ENCODE results near the gene GALNT6. TPM values are rescaled to one million over a fixed set of nuclear protein-coding genes. Genes with fewer than 3 reads are reported as not detected.
A peak's percentile ranks its signal among the peaks of the same experiment; 100 is the strongest.

Gene GALNT6
- total RNA-seq, 1 donor from 2014 or later = not detected

DNA sequence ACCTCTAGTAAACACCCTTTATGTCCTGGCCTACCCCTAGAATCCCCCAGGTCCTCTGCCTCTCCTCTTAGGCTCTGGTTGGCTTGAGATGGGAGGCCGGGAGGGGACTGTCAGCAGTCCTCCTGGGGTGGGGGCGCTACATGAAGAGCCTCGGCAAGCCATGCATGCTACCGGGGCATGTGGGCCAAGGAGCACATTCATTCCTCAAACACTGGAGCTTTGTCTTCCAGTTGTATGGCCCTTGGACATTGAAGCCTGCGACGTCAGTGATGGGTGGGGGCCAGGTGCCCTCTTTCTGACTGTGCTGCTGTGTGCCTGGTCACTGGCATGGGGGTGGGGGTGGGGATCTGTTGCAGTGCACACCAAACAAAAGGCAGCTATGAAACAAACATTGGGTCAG is 28.9 kb downstream of the GALNT6 start:
- Histone ChIP-seq H3K4me1 (peaks cover 7% of the 10 kb centered on the region), H3K4me2 (no peak overlapping the region), H3K9me3 (ENCODE audit: low read depth) (no peaks in the 10 kb centered on the region), H4K20me1 (ENCODE audit: low read depth) (no peaks in the 10 kb centered on the region), H3K36me3 (no peaks in the 10 kb centered on the region), H3K79me2 (ENCODE audit: low read depth) (no peaks in the 10 kb centered on the region), H3F3A (ENCODE audit: low read depth) (peaks cover 1% of the 10 kb centered on the region), H3K27ac (no peak overlapping the region), H3K9ac (no peak overlapping the region), H2AFZ (replicated peaks) (no peak overlapping the region), H3K4me3 (no peak overlapping the region), H3K27me3 (no peaks in the 10 kb centered on the region)
- no peak overlapping the region for H3K4me3 Mint-ChIP-seq
- H3K9me3 Mint-ChIP-seq = no peaks in the 10 kb centered on the region
- no peaks in the 10 kb centered on the region for H3K36me3 Mint-ChIP-seq
- TF ChIP-seq EZH2 (IDR thresholded peaks at IDR 0.05) = no peak
- TF ChIP-seq, protein P1, sequence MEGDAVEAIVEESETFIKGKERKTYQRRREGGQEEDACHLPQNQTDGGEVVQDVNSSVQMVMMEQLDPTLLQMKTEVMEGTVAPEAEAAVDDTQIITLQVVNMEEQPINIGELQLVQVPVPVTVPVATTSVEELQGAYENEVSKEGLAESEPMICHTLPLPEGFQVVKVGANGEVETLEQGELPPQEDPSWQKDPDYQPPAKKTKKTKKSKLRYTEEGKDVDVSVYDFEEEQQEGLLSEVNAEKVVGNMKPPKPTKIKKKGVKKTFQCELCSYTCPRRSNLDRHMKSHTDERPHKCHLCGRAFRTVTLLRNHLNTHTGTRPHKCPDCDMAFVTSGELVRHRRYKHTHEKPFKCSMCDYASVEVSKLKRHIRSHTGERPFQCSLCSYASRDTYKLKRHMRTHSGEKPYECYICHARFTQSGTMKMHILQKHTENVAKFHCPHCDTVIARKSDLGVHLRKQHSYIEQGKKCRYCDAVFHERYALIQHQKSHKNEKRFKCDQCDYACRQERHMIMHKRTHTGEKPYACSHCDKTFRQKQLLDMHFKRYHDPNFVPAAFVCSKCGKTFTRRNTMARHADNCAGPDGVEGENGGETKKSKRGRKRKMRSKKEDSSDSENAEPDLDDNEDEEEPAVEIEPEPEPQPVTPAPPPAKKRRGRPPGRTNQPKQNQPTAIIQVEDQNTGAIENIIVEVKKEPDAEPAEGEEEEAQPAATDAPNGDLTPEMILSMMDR (IDR thresholded peaks at IDR 0.05) = no peak
- no peak overlapping the region for H3K27ac Mint-ChIP-seq
- H3K27me3 Mint-ChIP-seq (ENCODE audit: insufficient read depth, low read depth) = peaks cover 6% of the 10 kb centered on the region
- no peaks in the 10 kb centered on the region for H3K4me1 Mint-ChIP-seq
- no peak for DNase-seq (ENCODE audit: low spot score)

DNA sequence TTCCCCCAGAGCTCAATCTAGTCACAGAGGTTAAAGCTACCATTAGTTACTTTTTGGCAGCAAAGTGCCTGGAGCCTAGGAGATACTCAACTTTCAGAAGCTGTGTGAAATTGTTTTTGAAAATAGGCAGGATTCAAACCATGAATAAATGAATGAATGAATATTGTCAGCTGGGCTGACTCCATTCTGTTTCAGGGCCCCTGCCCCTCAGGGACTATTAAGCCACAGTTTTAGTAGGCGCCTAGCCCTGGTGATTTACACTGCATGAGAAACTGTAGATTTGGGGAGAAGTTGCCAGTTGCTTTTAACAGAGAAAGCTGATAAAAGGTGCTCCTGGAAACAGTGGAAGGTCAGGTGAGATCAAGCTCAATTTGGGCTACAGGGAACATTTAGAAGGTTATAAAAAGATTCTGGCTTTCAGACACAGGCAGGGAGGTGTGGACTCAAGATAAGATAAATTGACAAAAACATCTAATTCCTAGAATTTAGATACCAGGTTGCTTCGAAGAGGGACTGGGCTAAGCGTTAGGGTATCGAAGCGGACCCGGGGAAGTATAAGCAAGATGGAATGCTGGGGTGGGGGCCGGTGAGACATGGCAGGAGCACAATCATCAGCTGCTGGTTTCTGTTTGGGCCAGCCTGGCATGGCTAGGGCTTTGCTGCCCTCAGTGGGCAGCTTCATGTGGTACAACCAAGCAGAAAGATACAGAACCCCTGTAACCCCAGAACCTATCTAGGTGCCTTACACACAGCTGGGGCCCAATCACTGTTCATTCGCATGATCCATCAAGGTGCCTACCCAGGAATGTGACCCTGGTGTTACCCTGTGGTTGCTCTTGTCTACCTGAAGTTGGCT is 29.8 kb downstream of the GALNT6 start:
- Mint-ChIP-seq H3K9me3 (no peaks in the 10 kb centered on the region), H3K27me3 (ENCODE audit: insufficient read depth, low read depth) (peaks cover 6% of the 10 kb centered on the region), H3K27ac (no peak overlapping the region)

DNA sequence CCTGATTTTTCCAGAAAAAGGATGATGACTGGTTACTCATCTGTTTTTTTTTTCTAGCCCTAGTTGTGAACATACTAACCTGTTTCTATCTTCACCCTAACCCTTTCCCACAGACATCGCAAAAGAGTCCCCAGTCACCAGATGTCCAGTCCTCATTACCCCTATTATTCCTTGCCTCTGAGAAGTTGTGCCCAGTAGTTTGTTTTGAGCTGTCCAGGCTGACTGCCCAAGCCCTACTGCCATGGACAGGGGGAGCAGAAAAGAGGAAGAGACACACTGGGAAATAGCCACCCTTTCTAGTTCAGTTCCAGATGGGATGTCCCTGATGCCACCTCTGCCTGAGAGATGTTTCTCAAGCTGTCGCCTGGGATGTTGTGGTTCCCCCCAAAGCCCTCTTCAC is 30.9 kb downstream of the GALNT6 start:
- H3K36me3 Mint-ChIP-seq = no peaks in the 10 kb centered on the region
- TF ChIP-seq EZH2 (IDR thresholded peaks at IDR 0.05) = no peak
- no peak for TF ChIP-seq EZH2phosphoT487 (IDR thresholded peaks at IDR 0.05)
- TF ChIP-seq, protein P1 (IDR thresholded peaks at IDR 0.05) = no peak
- Histone ChIP-seq H3K27me3 (no peaks in the 10 kb centered on the region), H4K20me1 (ENCODE audit: low read depth) (no peaks in the 10 kb centered on the region), H3K4me2 (no peak overlapping the region), H3K9ac (no peak overlapping the region), H3K36me3 (no peaks in the 10 kb centered on the region), H3K4me3 (no peak overlapping the region), H2AFZ (replicated peaks) (no peak overlapping the region), H3F3A (ENCODE audit: low read depth) (no peaks in the 10 kb centered on the region), H3K9me3 (ENCODE audit: low read depth) (no peaks in the 10 kb centered on the region), H3K4me1 (no peaks in the 10 kb centered on the region), H3K27ac (no peak overlapping the region), H3K79me2 (ENCODE audit: low read depth) (no peaks in the 10 kb centered on the region)
- no peaks in the 10 kb centered on the region for H3K9me3 Mint-ChIP-seq
- H3K4me1 Mint-ChIP-seq = no peaks in the 10 kb centered on the region
- no peak overlapping the region for H3K4me3 Mint-ChIP-seq
- no peak for DNase-seq (ENCODE audit: low spot score)
- no peak overlapping the region for H3K27ac Mint-ChIP-seq
- peaks cover 6% of the 10 kb centered on the region for H3K27me3 Mint-ChIP-seq (ENCODE audit: insufficient read depth, low read depth)

More for the DNA sequence above, 29.8 kb downstream of the GALNT6 start:
- no peaks in the 10 kb centered on the region for H3K79me2 ChIP-seq (ENCODE audit: low read depth)
- H3K4me2 ChIP-seq = no peak overlapping the region
- H3K4me1 ChIP-seq = peaks cover 3% of the 10 kb centered on the region
- no peaks in the 10 kb centered on the region for H3F3A ChIP-seq (ENCODE audit: low read depth)
- DNase-seq (ENCODE audit: low spot score) = no peak
- Mint-ChIP-seq H3K4me3 (no peak overlapping the region), H3K4me1 (no peaks in the 10 kb centered on the region), H3K36me3 (no peaks in the 10 kb centered on the region)
- no peaks in the 10 kb centered on the region for H4K20me1 ChIP-seq (ENCODE audit: low read depth)
- H3K27ac ChIP-seq = no peak overlapping the region
- no peak overlapping the region for H2AFZ ChIP-seq (replicated peaks)
- no peaks in the 10 kb centered on the region for H3K9me3 ChIP-seq (ENCODE audit: low read depth)
- no peaks in the 10 kb centered on the region for H3K36me3 ChIP-seq
- H3K27me3 ChIP-seq = no peaks in the 10 kb centered on the region
- TF ChIP-seq, protein P1 (IDR thresholded peaks at IDR 0.05) = peak; percentile 9
- TF ChIP-seq EZH2 (IDR thresholded peaks at IDR 0.05) = no peak
- H3K4me3 ChIP-seq = no peak overlapping the region
- no peak overlapping the region for H3K9ac ChIP-seq
